Skeletal muscle tissue (tissue), 4 donors: ENCODE data around the gene GDI2. TPM values are rescaled to one million over a fixed set of nuclear protein-coding genes. Genes with fewer than 3 reads are reported as not detected.
"Not testable (repeated sequence)": the region's sequence is repeated elsewhere in the genome, so short reads cannot be mapped to it uniquely, and the experiment has no call there.

Experiments used
- H3K27ac ChIP-seq: one replicate; pipeline ENCODE4 v1.7.0; 2013; ENCODE audit warnings: mild to moderate bottlenecking, low read depth, low read length, inconsistent platforms
- H3K27me3 ChIP-seq, 3 donors: one replicate each; pipeline ENCODE4 v1.7.0; 2013; ENCODE audit warnings: low read length in 3 of 3; ENCODE audit not compliant: control insufficient read depth in 3 of 3, insufficient read depth in 3 of 3
- H3K36me3 ChIP-seq, 3 donors: one replicate each; pipeline ENCODE4 v1.7.0; 2013; ENCODE audit warnings: low read length in 3 of 3; ENCODE audit not compliant: control insufficient read depth in 3 of 3, insufficient read depth in 3 of 3
- H3K4me1 ChIP-seq, 3 donors: one replicate each; pipeline ENCODE4 v1.7.0; 2013; ENCODE audit warnings: low read length in 3 of 3, mild to moderate bottlenecking in 3 of 3; ENCODE audit not compliant: control insufficient read depth in 3 of 3, insufficient read depth in 3 of 3
- H3K4me3 ChIP-seq, 3 donors: one replicate each; pipeline ENCODE4 v1.7.0; 2013; ENCODE audit warnings: low read length in 3 of 3
- H3K9ac ChIP-seq, 3 donors: one replicate each; pipeline ENCODE4 v1.7.0; 2013; ENCODE audit warnings: low read length in 3 of 3, mild to moderate bottlenecking in 3 of 3, moderate library complexity in 2 of 3, low read depth in 1 of 3
- H3K9me3 ChIP-seq, 3 donors: one replicate each; pipeline ENCODE4 v1.7.0; 2013; ENCODE audit warnings: low read length in 3 of 3; ENCODE audit not compliant: control insufficient read depth in 3 of 3
- total RNA-seq: library from RNA; depleted of rRNA; stranded (reverse); fragments of >200 nt; gene quantifications from one replicate; pipeline ENCODE4 v1.2.3, GENCODE V29; 2014
- donor health status: Osteomylitis.

The GDI2 gene
- 483 TPM for total RNA-seq

GRCh38 chr10:5813341-5814109 is at the start of gene GDI2:
TSS of gene GDI2 (minus strand) at chr10:5813434. CDS start at chr10:5813258, 176 bp downstream.
- no peaks in the 10 kb centered on the region for H3K27me3 ChIP-seq
- H3K4me3 ChIP-seq = peak within 1 kb of the TSS; percentile 85 to 95 (median 94)
- peaks cover 0 to 2% (median 0%) of the 10 kb centered on the region in 3 donors for H3K36me3 ChIP-seq
- peaks cover 20 to 33% (median 23%) of the 10 kb centered on the region in 3 donors for H3K4me1 ChIP-seq
- H3K27ac ChIP-seq = peak within 1 kb of the TSS; percentile 96
- peak within 1 kb of the TSS; percentile 90 to 98 (median 95) for H3K9ac ChIP-seq
- no peaks in the 10 kb centered on the region for H3K9me3 ChIP-seq

DNA sequence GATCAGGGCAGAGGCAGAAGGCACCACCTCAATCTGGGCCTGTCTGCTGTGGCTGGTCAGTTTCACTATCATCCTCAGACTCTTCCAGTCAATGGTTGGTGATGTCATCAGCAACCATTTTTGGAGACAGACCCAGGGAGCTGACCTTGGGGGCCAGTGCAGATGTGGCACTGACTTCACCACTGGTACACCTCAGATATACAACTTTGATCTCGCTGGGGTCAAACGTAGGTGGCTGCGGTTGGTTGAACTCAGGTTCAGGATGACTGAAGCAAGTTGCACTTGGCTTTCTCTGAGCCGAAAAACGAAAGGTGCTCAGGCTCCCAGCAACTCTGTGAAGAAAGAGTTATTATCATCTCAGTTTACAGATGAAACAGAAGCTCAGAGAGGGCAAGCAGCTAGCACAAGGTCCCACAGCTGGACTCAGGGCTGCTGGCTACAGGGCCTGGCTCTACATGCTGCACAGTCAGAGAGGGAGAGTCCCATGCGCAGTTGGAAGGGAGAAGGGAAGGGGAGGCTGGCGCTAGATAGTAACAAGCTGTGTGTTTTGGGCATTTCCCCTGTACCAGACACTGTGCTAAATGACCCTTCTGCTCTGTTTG is 49.2 kb upstream of the GDI2 start:
- Histone ChIP-seq H3K4me1 (no peaks in the 10 kb centered on the region), H3K27ac (no peak overlapping the region), H3K27me3 (no peaks in the 10 kb centered on the region), H3K4me3 (no peak overlapping the region), H3K36me3 (peaks cover 0 to 5% (median 4%) of the 10 kb centered on the region in 3 donors), H3K9ac (no peak overlapping the region), H3K9me3 (no peaks in the 10 kb centered on the region)

DNA sequence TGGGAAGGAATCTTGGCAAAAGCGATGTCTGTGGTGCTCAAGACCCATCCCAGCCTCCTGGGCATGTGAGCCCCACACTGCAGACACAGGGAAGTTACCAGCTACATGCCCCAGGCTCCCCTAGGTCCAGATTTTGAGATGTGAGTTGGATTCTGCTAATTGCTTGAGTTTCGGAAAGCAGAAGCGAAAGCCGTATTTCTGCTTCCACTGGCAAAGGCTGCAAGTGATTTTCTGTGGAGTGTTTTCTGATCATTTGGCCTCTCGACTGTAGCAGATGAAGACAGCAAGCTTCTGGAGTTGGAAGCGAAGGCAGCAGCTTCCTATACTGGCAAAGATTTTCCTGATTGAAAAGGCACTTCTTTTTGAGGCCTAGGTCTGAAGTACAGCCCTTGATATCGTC is 46.8 kb upstream of the GDI2 start:
- Histone ChIP-seq H3K9me3 (no peaks in the 10 kb centered on the region), H3K9ac (no peak overlapping the region), H3K36me3 (peaks cover 0 to 5% (median 4%) of the 10 kb centered on the region in 3 donors), H3K4me1 (no peaks in the 10 kb centered on the region), H3K4me3 (no peak overlapping the region), H3K27ac (no peak overlapping the region), H3K27me3 (no peaks in the 10 kb centered on the region)

DNA sequence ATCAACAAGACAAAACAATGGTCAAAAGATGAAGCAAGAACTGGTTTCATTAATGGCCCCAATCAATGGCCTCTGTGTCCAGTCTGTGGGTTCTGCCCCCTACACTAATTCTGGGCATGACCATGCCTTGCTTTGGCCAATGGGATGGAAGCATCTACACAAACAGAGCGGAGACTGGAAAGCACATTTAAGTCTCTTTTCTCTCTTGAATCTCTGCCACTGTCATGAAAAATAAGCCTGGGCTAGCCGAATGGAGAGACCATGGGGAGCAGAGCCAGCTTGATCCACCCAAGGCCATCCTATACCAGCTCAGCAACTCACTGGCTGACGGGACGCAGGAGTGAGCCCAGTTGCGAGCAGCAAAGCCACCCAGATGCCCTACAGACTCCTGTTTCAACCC is 45.6 kb upstream of the GDI2 start:
- H3K27me3 ChIP-seq = no peaks in the 10 kb centered on the region
- no peaks in the 10 kb centered on the region for H3K4me1 ChIP-seq
- H3K9me3 ChIP-seq = no peaks in the 10 kb centered on the region
- no peak overlapping the region for H3K27ac ChIP-seq
- H3K9ac ChIP-seq = no peak overlapping the region
- no peak overlapping the region for H3K4me3 ChIP-seq
- peaks cover 0 to 5% (median 4%) of the 10 kb centered on the region in 3 donors for H3K36me3 ChIP-seq

DNA sequence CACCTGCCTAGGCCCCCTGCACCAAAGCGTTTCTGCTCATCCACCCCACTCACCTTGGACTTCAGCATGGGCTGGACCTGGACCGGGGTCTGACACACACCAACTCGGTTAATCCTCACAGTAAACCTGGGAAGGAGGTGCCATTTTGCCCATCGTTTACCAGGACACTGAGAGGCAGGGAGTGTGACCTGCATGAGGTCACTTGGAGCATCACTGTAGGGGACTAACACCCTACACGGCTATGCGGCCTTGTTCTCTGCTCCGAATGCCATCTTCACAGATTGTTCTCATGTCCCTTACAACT is 43.4 kb upstream of the GDI2 start:
- Histone ChIP-seq H3K9me3 (no peaks in the 10 kb centered on the region), H3K27me3 (peaks cover 0 to 6% (median 0%) of the 10 kb centered on the region in 3 donors), H3K4me3 (no peak overlapping the region), H3K9ac (no peak overlapping the region), H3K36me3 (no peaks in the 10 kb centered on the region), H3K4me1 (no peaks in the 10 kb centered on the region), H3K27ac (no peak overlapping the region)

DNA sequence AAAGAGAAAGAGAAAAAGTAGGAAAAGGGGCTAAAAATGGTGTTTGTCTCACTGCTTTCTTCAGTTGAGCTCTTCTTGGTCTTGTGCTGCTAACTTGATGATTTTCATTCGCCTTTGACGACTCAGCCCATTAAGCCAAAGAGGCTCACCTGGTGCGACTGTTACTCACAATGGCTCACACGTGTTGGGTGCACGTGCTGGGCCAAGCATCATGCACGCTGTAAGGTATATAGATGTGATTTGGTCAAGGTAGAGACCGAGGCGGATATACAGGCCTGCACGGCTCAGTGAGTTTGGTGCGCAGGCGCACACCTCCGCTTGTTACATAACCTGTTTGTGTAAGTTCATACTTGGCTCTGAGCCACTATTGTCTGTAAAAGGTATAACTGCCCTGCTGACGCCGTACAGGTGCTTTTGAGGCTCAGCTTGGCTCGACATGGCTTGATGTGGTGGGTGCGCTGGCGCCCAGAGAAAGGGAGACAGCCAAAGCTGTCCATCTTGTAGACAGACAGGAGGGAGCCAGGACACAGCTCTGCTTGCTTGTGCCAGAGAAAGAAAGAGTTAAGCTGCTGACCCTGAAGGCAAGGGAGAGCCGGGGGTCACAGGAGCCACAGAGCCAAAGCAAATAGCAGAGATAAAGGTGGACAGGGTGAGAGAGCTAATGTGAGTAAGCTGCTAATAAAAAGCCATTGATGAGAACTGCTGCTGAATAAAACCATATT is 42.9 kb upstream of the GDI2 start:
- no peaks in the 10 kb centered on the region for H3K9me3 ChIP-seq
- no peak overlapping the region for H3K4me3 ChIP-seq
- H3K9ac ChIP-seq = no peak overlapping the region
- no peaks in the 10 kb centered on the region for H3K36me3 ChIP-seq
- peaks cover 0 to 6% (median 0%) of the 10 kb centered on the region in 3 donors for H3K27me3 ChIP-seq
- no peaks in the 10 kb centered on the region for H3K4me1 ChIP-seq
- H3K27ac ChIP-seq = no peak overlapping the region

- no peak overlapping the region for H3K9ac ChIP-seq
- peaks cover 0 to 6% (median 0%) of the 10 kb centered on the region in 3 donors for H3K27me3 ChIP-seq
Measured at GRCh38 chr10:5854131-5854475, 40.9 kb upstream of the GDI2 start.

GRCh38 chr10:5846667-5847066 is 33.4 kb upstream of the GDI2 start:
- H3K36me3 ChIP-seq, H3K4me3 ChIP-seq, H3K9me3 ChIP-seq, H3K4me1 ChIP-seq, H3K9ac ChIP-seq, H3K27me3 ChIP-seq: not testable (repeated sequence)
- peak overlapping the region; percentile 45 for H3K27ac ChIP-seq

More at GRCh38 chr10:5854131-5854475, 40.9 kb upstream of the GDI2 start:
- H3K36me3 ChIP-seq = no peaks in the 10 kb centered on the region
- no peaks in the 10 kb centered on the region for H3K4me1 ChIP-seq
- no peak overlapping the region for H3K4me3 ChIP-seq
- H3K27ac ChIP-seq = no peak overlapping the region
- H3K9me3 ChIP-seq = no peaks in the 10 kb centered on the region

GRCh38 chr10:5844345-5845055 is 31.3 kb upstream of the GDI2 start:
- no peak overlapping the region for H3K4me3 ChIP-seq
- no peaks in the 10 kb centered on the region for H3K36me3 ChIP-seq
- H3K27me3 ChIP-seq = peaks cover 0 to 5% (median 0%) of the 10 kb centered on the region in 3 donors
- H3K9me3 ChIP-seq = no peaks in the 10 kb centered on the region
- peaks cover 3 to 4% (median 4%) of the 10 kb centered on the region in 3 donors for H3K4me1 ChIP-seq
- H3K27ac ChIP-seq = no peak overlapping the region
- H3K9ac ChIP-seq = no peak overlapping the region
